ENCODE results near the gene CAPN2. TPM values are rescaled to one million over a fixed set of nuclear protein-coding genes. Genes with fewer than 3 reads are reported as not detected.
"Not testable (repeated sequence)": the region's sequence is repeated elsewhere in the genome, so short reads cannot be mapped to it uniquely, and the experiment has no call there.

CAPN2 gene
- total RNA-seq, 1 donor from 2014 or later: 73.1 TPM

DNA sequence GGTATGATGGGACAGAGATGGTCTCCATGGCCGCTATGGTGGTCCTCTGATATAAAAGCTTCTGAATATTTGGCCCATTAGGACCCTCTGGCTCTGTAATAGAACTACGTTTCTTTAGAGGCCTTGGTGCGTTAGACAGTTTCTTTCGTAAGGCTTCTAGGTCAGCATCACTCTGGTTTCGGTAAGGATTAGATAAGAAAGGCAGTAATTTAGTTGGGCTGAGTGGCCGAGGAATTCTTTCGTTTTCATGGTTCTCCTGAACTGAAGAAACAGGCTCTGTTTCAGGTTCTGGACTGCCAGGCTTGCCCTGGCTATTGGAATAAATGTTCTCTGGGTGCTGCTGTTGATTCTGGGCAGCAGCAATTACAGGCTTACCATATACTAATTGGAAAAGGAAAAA is 83.9 kb downstream of the CAPN2 start:
- Mint-ChIP-seq H3K27ac (no peak overlapping the region), H3K36me3 (ENCODE audit: low read depth) (peaks cover 34% of the 10 kb centered on the region), H3K9me3 (no peaks in the 10 kb centered on the region), H3K4me1 (peaks cover 2% of the 10 kb centered on the region), H3K27me3 (no peaks in the 10 kb centered on the region), H3K4me3 (no peak overlapping the region)
- intact Hi-C loops (cut with micrococcal nuclease): no loop called here
- peak; percentile 27 for DNase-seq

DNA sequence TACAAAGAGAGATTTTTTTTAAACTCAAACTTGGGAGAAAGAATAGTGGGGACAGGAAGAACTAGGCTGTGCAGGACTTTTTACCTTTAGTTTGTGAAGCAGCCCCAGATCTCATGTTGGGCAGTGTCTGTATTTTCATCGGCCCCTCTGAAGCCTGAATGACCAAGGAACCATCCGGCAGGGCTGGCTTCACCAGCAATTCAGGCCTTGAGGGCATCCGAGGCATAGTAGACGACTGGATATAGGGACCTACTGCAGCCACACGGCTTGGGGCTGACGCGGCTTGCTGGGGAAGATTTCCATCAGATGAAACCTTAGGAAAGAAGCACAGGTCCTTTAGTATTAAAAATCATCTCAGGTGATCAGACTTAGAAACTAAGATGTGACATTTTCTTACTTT is 89.7 kb downstream of the CAPN2 start:
- Mint-ChIP-seq H3K4me1 (no peaks in the 10 kb centered on the region), H3K36me3 (ENCODE audit: low read depth) (peaks cover 48% of the 10 kb centered on the region), H3K4me3 (no peak overlapping the region), H3K9me3 (no peaks in the 10 kb centered on the region), H3K27ac (no peak overlapping the region), H3K27me3 (no peaks in the 10 kb centered on the region)
- DNase-seq: peak; percentile 25
- intact Hi-C loops (cut with micrococcal nuclease): no loop called here

DNA sequence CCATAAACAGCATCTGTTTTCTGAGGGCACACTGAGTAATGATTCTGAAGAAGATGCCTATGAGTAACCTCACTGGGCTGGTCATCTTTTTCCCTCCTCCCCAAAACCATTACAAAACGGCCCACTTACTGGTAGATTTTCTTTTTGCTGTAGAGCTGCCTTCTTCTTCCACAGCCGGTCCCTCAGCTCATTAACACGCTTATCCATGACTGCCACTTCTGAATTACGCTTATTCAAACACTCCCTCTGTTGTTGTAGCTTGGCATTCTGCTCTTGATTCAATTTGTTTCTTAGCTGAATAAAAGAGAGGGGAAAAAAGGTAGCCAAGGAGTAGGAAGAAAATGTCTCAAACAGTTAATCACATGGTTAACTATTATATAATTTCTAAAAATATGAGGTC is 90.3 kb downstream of the CAPN2 start:
- no peaks in the 10 kb centered on the region for H3K9me3 Mint-ChIP-seq
- peaks cover 52% of the 10 kb centered on the region for H3K36me3 Mint-ChIP-seq (ENCODE audit: low read depth)
- H3K27me3 Mint-ChIP-seq: no peaks in the 10 kb centered on the region
- peak; percentile 29 for DNase-seq
- H3K4me1 Mint-ChIP-seq: no peaks in the 10 kb centered on the region
- no peak overlapping the region for H3K4me3 Mint-ChIP-seq
- intact Hi-C loops (cut with micrococcal nuclease): no loop called here
- H3K27ac Mint-ChIP-seq: peak overlapping the region; percentile 26

DNA sequence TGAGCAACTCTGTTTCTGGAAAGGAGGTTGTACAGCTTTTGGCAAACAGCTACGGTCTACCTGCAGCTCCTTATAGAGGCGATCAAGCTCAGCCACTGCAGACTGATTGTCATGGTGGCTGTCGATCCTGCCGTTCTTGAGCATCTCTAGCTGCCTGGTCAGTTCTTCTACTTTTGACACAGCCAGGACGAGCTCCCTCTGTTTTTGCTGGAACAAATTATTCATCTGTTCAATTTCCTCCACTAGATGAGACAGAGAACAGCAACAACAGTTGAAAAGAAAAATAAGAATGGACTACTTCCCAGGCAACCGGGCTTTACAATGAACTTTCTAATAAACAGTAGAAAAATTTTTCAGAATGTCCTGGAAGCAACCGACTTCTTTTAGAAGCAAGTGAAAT is 90.9 kb downstream of the CAPN2 start:
- peaks cover 49% of the 10 kb centered on the region for H3K36me3 Mint-ChIP-seq (ENCODE audit: low read depth)
- no peak for DNase-seq
- H3K4me1 Mint-ChIP-seq: no peaks in the 10 kb centered on the region
- H3K9me3 Mint-ChIP-seq: no peaks in the 10 kb centered on the region
- H3K27me3 Mint-ChIP-seq: no peaks in the 10 kb centered on the region
- H3K27ac Mint-ChIP-seq: no peak overlapping the region
- no peak overlapping the region for H3K4me3 Mint-ChIP-seq
- intact Hi-C loops (cut with micrococcal nuclease): no loop called here

- intact Hi-C loops (cut with micrococcal nuclease): not testable (repeated sequence)
These were observed 97.6 kb downstream of the CAPN2 start for GRCh38 chr1:223809905-223810304.

DNA sequence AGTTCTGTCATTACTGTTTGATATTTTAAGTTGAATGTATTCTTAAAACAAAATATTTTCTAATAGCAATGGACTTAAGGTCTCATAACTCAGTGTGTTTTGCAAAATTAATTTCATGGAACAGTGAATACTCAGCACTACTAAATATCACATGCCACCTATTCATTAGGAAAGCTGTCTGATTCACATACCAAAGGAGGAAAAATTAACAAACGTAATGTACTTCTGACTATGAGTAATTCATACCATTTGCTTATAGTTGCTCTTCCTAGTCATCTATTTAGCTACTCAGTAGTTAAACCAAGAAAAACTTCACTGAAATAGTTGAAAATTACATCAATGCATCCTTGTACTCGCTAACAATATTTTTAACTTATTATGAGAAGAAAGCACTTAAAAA is 98.2 kb downstream of the CAPN2 start:
- Mint-ChIP-seq H3K36me3 (ENCODE audit: low read depth) (peaks cover 39% of the 10 kb centered on the region), H3K27ac (no peak overlapping the region), H3K9me3 (no peaks in the 10 kb centered on the region), H3K27me3 (no peaks in the 10 kb centered on the region), H3K4me1 (peaks cover 19% of the 10 kb centered on the region), H3K4me3 (no peak overlapping the region)
- intact Hi-C loops (cut with micrococcal nuclease): no loop called here
- DNase-seq: no peak

More at GRCh38 chr1:223809905-223810304, 97.6 kb downstream of the CAPN2 start:
- not testable (repeated sequence) for H3K27ac Mint-ChIP-seq, H3K27me3 Mint-ChIP-seq, H3K9me3 Mint-ChIP-seq, H3K4me3 Mint-ChIP-seq
- peaks cover 17% of the 10 kb centered on the region for H3K4me1 Mint-ChIP-seq
- H3K36me3 Mint-ChIP-seq (ENCODE audit: low read depth): peaks cover 39% of the 10 kb centered on the region
- DNase-seq: peak; percentile 50

GRCh38 chr1:223811634-223812101 is 99.3 kb downstream of the CAPN2 start:
- DNase-seq: peak; percentile 69
- Mint-ChIP-seq H3K27me3 (no peaks in the 10 kb centered on the region), H3K4me3 (no peak overlapping the region), H3K4me1 (peaks cover 22% of the 10 kb centered on the region), H3K27ac (no peak overlapping the region), H3K36me3 (ENCODE audit: low read depth) (peaks cover 39% of the 10 kb centered on the region), H3K9me3 (no peaks in the 10 kb centered on the region)
- intact Hi-C loops (cut with micrococcal nuclease): loop anchor here (1.0 kb wide), 2 partner anchors 35 to 240 kb away; no protein-coding TSS in a partner anchor

DNA sequence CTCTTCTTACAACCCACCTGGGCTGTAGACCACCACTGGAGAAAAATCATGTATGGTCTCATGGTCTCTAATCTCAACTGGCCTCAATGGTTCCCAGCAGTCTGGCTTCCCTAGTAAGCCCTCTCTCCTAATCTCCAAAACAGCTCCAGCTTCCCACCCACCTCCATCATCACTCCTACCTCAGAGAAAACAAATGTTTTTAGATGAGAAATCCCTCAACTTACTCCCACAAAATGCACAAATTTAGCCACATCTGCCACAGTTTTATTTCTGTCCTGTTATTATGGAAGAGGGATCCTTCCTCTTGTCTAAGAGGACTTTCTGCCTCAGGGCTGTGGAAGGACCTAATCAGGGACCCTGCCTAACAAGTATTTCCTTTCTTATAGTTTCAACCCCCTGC is 101.3 kb downstream of the CAPN2 start:
- H3K4me1 Mint-ChIP-seq: peaks cover 22% of the 10 kb centered on the region

GRCh38 chr1:223815020-223815853 is 102.9 kb downstream of the CAPN2 start:
- Mint-ChIP-seq H3K4me3 (no peak overlapping the region), H3K27ac (no peak overlapping the region), H3K27me3 (no peaks in the 10 kb centered on the region), H3K4me1 (peaks cover 22% of the 10 kb centered on the region), H3K9me3 (no peaks in the 10 kb centered on the region), H3K36me3 (ENCODE audit: low read depth) (peaks cover 34% of the 10 kb centered on the region)
- peak; percentile 51 for DNase-seq
- intact Hi-C loops (cut with micrococcal nuclease): no loop called here

More for the DNA sequence above, 101.3 kb downstream of the CAPN2 start:
- Mint-ChIP-seq H3K9me3 (no peaks in the 10 kb centered on the region), H3K4me3 (no peak overlapping the region), H3K27ac (peak overlapping the region; percentile 21), H3K27me3 (no peaks in the 10 kb centered on the region), H3K36me3 (ENCODE audit: low read depth) (peaks cover 29% of the 10 kb centered on the region)
- no peak for DNase-seq
- intact Hi-C loops (cut with micrococcal nuclease): no loop called here

- Mint-ChIP-seq H3K4me3 (no peak overlapping the region), H3K36me3 (ENCODE audit: low read depth) (peaks cover 40% of the 10 kb centered on the region), H3K4me1 (peaks cover 20% of the 10 kb centered on the region), H3K9me3 (no peaks in the 10 kb centered on the region), H3K27me3 (no peaks in the 10 kb centered on the region), H3K27ac (no peak overlapping the region)
- intact Hi-C loops (cut with micrococcal nuclease): no loop called here
- DNase-seq: peak; percentile 33
These were observed 103.5 kb downstream of the CAPN2 start for GRCh38 chr1:223815865-223816264.

GRCh38 chr1:223817265-223817664 is 104.9 kb downstream of the CAPN2 start:
- intact Hi-C loops (cut with micrococcal nuclease); H3K27me3 Mint-ChIP-seq; H3K9me3 Mint-ChIP-seq; H3K27ac Mint-ChIP-seq; DNase-seq; H3K4me3 Mint-ChIP-seq: not testable (repeated sequence)
- peaks cover 18% of the 10 kb centered on the region for H3K4me1 Mint-ChIP-seq
- peaks cover 39% of the 10 kb centered on the region for H3K36me3 Mint-ChIP-seq (ENCODE audit: low read depth)

GRCh38 chr1:223819730-223820514 is 107.6 kb downstream of the CAPN2 start:
- no peak overlapping the region for H3K4me3 Mint-ChIP-seq
- no peak for DNase-seq
- no peaks in the 10 kb centered on the region for H3K9me3 Mint-ChIP-seq
- peaks cover 15% of the 10 kb centered on the region for H3K4me1 Mint-ChIP-seq
- H3K27ac Mint-ChIP-seq: no peak overlapping the region
- peaks cover 22% of the 10 kb centered on the region for H3K36me3 Mint-ChIP-seq (ENCODE audit: low read depth)
- no peaks in the 10 kb centered on the region for H3K27me3 Mint-ChIP-seq
- intact Hi-C loops (cut with micrococcal nuclease): no loop called here

GRCh38 chr1:223820515-223820858 is 108.1 kb downstream of the CAPN2 start:
- DNase-seq: no peak
- intact Hi-C loops (cut with micrococcal nuclease): no loop called here
- Mint-ChIP-seq H3K4me3 (no peak overlapping the region), H3K27ac (no peak overlapping the region), H3K9me3 (no peaks in the 10 kb centered on the region), H3K4me1 (peaks cover 15% of the 10 kb centered on the region), H3K27me3 (no peaks in the 10 kb centered on the region), H3K36me3 (ENCODE audit: low read depth) (peaks cover 22% of the 10 kb centered on the region)

- Mint-ChIP-seq H3K27me3 (no peaks in the 10 kb centered on the region), H3K4me3 (no peak overlapping the region), H3K9me3 (no peaks in the 10 kb centered on the region), H3K4me1 (peaks cover 18% of the 10 kb centered on the region), H3K36me3 (ENCODE audit: low read depth) (peaks cover 21% of the 10 kb centered on the region), H3K27ac (no peak overlapping the region)
- DNase-seq: peak; percentile 44
- intact Hi-C loops (cut with micrococcal nuclease): no loop called here
These were observed 108.6 kb downstream of the CAPN2 start for GRCh38 chr1:223820971-223821370.

Data from activated CD4-positive, alpha-beta T cell treated with anti-CD3 and anti-CD28 coated beads, Interleukin-2, amount 10 ng/mL, durations not matched to agents 24 days and 14 days (primary cell).